Measurements from ENCODE around the gene LSM14A.

DNA sequence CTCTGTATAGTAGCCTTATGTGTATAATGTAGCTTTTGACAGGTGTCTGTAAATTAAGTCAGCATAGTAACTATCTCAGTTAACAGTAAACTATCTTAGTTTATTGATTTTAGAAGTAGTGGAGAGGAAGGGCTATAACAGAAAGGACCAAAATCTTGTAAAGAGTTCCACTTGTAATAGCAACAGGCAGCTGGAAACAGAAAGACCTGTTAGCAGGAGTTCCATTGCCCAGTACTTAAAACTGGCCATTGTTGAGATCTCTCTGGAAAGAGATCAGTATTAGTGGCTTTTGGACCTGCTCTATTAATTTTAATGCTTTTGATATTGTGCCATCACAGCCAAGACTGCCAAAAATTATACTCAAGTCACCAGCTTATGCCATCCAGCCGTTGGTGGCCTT lies 50.1 kb downstream of the LSM14A start:
- no peak for TF ChIP-seq CTCF (IDR thresholded peaks at IDR 0.05)
- TF ChIP-seq POLR2A (IDR thresholded peaks at IDR 0.05): no peak

Measured in Peyer's patch (tissue), 4 donors.